ENCODE data around the gene CLPTM1L. TPM values are rescaled to one million over a fixed set of nuclear protein-coding genes. Genes with fewer than 3 reads are reported as not detected.
A peak's percentile ranks its signal among the peaks of the same experiment; 100 is the strongest.

CLPTM1L gene
- polyA plus RNA-seq (2012; ENCODE audit: missing spikeins) = 44.0 TPM

DNA sequence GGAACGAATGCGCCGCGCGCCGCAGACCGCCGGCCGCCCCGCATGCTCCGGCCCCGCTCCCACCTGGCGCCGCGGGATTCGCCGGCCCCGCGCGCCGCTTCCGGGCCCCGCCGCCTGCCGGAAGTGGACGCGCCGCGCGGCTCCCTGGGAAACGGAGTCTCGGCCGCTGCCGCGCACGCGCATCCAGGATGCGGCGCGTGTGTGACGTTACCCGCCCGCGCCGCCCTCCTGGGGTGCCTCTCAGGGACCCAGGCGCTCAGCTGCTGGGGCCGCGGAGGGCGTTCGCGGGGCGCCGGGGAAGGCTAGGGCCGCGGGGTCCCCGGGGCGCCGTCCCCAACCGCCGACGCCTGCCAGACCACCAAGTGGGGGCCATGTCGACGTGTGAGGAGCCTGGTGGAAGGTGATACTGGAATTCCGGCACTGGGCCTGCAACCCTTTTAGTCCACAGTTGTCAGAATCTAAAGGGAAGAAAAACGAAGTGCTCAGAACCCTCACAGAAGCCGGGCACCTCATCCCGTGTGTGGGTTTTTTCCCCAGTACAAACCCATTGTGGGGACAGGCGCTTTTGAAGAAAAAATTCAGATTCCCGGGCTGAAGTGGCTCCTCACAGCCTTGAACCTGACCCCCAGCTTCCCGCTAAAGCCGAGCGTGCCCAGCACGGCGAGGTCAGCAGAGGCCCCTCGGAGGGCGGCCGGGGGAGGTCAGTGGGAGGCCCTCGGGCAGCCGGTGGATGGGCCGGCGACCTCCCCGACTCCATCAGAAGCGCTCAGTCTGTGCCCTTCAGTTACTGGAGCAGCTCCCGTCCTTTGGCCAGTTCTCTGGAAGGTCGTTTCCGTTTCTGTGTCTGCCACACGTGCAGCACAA, at the start of gene CLPTM1L:
Gene CLPTM1L, minus strand, starts transcription at position 125 of the 864 bp plus-strand sequence. CDS start 258 bp downstream, outside the sequence.
- TF ChIP-seq TAF1 (IDR thresholded peaks at IDR 0.05; ENCODE audit: borderline replicate concordance, low read depth, low read length) = no peak
- peak; percentile 56; the same call in 1 of the 2 replicates for TF ChIP-seq POLR2A (IDR thresholded peaks at IDR 0.05; ENCODE audit: low read depth, low read length)
- no peak for TF ChIP-seq POLR2AphosphoS5 (IDR thresholded peaks at IDR 0.05; ENCODE audit: low read depth, low read length)
- FAIRE-seq (peak; percentile 89), DNase-seq (ENCODE audit: insufficient read length) (peak; percentile 99)

DNA sequence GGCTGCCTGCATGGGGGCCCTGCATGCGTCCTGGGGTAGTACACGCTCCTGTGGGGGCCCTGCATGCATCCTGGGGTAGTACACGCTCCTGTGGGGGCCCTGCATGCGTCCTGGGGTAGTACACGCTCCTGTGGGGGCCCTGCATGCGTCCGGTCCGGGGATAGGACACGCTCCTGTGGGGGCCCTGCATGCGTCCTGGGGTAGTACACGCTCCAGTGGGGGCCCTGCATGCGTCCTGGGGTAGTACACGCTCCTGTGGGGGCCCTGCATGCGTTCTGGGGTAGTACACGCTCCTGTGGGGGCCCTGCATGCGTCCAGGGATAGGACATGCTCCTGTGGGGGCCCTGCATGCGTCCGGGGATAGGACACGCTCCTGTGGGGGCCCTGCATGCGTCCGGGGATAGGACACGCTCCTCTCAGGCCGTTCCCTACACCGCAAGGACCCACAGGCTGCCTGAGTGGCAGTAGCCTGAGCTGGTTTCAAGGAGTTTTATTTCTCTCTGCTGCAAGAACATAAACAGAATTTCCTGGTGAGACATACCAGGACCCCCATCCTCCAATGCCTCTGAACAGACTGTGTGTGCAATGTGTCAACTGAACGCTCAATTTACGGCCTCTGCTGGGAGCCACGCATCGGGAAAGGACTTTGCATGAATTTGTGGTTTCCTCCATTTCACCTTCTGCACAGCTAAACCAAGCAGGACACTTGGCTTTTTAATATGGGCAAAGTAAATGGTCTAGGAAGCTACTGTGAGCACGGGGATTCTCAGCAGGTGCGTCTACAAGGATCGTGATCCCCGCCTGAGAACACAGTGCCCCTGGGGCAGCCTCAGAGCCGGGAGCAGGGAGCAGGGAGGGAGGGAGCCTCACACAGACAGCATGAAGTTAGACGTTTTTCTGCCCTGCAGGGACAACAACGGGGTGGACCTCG, 48.9 kb upstream of the CLPTM1L start:
- FAIRE-seq (no peak), DNase-seq (ENCODE audit: insufficient read length) (no peak)
- TF ChIP-seq POLR2A (IDR thresholded peaks at IDR 0.05; ENCODE audit: low read depth, low read length) = no peak
- TF ChIP-seq POLR2AphosphoS5 (IDR thresholded peaks at IDR 0.05; ENCODE audit: low read depth, low read length) = no peak
- TF ChIP-seq TAF1 (IDR thresholded peaks at IDR 0.05; ENCODE audit: borderline replicate concordance, low read depth, low read length) = no peak

- DNase-seq (ENCODE audit: insufficient read length) = no peak
- FAIRE-seq = no peak
- TF ChIP-seq POLR2AphosphoS5 (IDR thresholded peaks at IDR 0.05; ENCODE audit: low read depth, low read length) = no peak
- no peak for TF ChIP-seq TAF1 (IDR thresholded peaks at IDR 0.05; ENCODE audit: borderline replicate concordance, low read depth, low read length)
- TF ChIP-seq POLR2A (IDR thresholded peaks at IDR 0.05; ENCODE audit: low read depth, low read length) = no peak
Measured at GRCh38 chr5:1392801-1393565, 48.1 kb upstream of the CLPTM1L start.

DNA sequence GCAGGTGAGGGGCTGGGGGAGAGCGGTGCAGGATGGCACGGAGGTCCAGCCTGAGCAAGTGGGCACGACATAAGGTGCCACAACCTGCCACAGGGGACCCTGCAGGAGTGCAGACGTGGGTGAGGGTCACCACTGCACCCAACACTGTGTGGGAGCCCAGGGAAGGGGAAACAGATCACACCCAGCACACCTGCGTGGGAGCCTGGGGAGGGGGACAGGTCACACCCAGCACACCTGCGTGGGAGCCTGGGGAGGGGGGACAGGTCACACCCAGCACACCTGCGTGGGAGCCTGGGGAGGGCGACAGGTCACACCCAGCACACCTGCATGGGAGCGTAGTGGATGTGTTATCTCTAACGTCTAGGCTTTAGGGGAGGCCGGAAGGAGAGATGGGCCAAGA, 47.4 kb upstream of the CLPTM1L start:
- no peak for DNase-seq (ENCODE audit: insufficient read length)
- no peak for FAIRE-seq
- TF ChIP-seq POLR2A (IDR thresholded peaks at IDR 0.05; ENCODE audit: low read depth, low read length) = no peak
- no peak for TF ChIP-seq TAF1 (IDR thresholded peaks at IDR 0.05; ENCODE audit: borderline replicate concordance, low read depth, low read length)
- TF ChIP-seq POLR2AphosphoS5 (IDR thresholded peaks at IDR 0.05; ENCODE audit: low read depth, low read length) = no peak

DNA sequence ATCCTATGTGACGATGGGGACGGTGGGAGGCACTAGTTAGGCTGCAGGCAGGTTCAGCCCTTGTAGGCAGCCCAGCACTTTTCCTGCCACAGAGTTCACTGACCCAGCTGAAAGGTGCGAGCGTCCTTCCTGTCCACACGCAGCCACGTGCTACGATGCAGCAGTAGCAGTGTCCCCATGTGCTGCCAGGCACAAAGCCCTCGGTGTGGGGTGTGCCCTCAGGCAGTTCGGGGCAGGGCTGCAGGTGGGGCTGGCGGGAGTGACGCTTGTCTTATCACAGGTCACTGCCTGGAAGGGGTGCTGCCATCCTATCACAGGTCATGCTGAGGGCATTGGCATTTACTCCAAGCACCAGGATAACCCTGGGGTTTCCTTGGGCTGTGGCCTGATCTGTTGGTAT, 46.8 kb upstream of the CLPTM1L start:
- no peak for TF ChIP-seq POLR2AphosphoS5 (IDR thresholded peaks at IDR 0.05; ENCODE audit: low read depth, low read length)
- FAIRE-seq = no peak
- no peak for DNase-seq (ENCODE audit: insufficient read length)

- no peak for DNase-seq (ENCODE audit: insufficient read length)
- TF ChIP-seq POLR2AphosphoS5 (IDR thresholded peaks at IDR 0.05; ENCODE audit: low read depth, low read length) (no peak), POLR2A (IDR thresholded peaks at IDR 0.05; ENCODE audit: low read depth, low read length) (no peak), TAF1 (IDR thresholded peaks at IDR 0.05; ENCODE audit: borderline replicate concordance, low read depth, low read length) (no peak)
- FAIRE-seq = no peak
Measured at GRCh38 chr5:1390861-1391600, 46.1 kb upstream of the CLPTM1L start.

DNA sequence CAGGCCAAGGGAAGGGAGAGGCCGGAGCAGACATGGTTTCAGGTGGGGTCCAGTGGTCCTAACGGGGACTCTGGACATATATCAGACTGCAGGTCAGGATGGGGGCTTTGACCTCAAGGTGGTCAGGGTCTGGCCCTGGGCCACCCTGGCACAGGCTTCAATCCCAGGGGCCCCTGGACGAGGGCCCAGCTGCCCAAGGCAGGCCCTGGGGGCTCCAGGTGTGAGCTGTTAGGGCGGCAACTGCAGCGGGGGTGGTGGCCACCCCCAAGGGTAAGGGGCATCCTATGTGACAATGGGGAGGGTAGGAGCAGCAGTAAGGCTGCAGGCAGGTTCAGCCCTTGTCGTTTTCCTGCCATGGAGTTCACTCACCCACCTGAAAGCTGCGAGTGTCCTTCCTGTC, 45.4 kb upstream of the CLPTM1L start:
- DNase-seq (ENCODE audit: insufficient read length) (no peak), FAIRE-seq (no peak)
- no peak for TF ChIP-seq POLR2A (IDR thresholded peaks at IDR 0.05; ENCODE audit: low read depth, low read length)
- no peak for TF ChIP-seq TAF1 (IDR thresholded peaks at IDR 0.05; ENCODE audit: borderline replicate concordance, low read depth, low read length)
- TF ChIP-seq POLR2AphosphoS5 (IDR thresholded peaks at IDR 0.05; ENCODE audit: low read depth, low read length) = no peak

GRCh38 chr5:1388383-1388967, 43.6 kb upstream of the CLPTM1L start:
- TF ChIP-seq TAF1 (IDR thresholded peaks at IDR 0.05; ENCODE audit: borderline replicate concordance, low read depth, low read length) (no peak), POLR2AphosphoS5 (IDR thresholded peaks at IDR 0.05; ENCODE audit: low read depth, low read length) (no peak), POLR2A (IDR thresholded peaks at IDR 0.05; ENCODE audit: low read depth, low read length) (no peak)
- FAIRE-seq (no peak), DNase-seq (ENCODE audit: insufficient read length) (no peak)

GRCh38 chr5:1387876-1388275, 43.0 kb upstream of the CLPTM1L start:
- no peak for DNase-seq (ENCODE audit: insufficient read length)
- no peak for FAIRE-seq
- no peak for TF ChIP-seq POLR2AphosphoS5 (IDR thresholded peaks at IDR 0.05; ENCODE audit: low read depth, low read length)
- TF ChIP-seq POLR2A (IDR thresholded peaks at IDR 0.05; ENCODE audit: low read depth, low read length) = no peak
- no peak for TF ChIP-seq TAF1 (IDR thresholded peaks at IDR 0.05; ENCODE audit: borderline replicate concordance, low read depth, low read length)
